ENCODE data around the gene ZAR1L.

The ZAR1L gene

DNA sequence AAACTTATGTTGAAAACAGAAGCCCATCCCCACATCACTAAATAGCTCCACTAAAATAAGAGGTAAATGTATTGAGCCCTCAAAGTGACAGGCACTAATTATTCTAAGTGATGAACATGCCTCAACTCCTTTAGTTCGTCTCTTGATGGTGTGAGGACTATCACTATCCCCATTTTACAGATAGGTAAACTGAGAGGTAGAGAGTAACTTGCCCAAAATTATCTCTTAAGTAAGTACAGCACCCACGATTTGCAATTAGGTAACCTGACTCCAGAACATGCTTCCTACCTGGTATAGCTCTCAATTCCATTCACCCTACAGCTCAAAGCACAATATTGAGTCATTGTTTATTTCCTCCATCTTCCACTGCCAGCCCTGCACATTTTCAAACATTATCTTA lies 12.7 kb downstream of the ZAR1L start:
- H3K4me1 ChIP-seq (ENCODE audit: control insufficient read depth, insufficient read depth, low read length): no peaks in the 10 kb centered on the region
- no peaks in the 10 kb centered on the region for H3K27me3 ChIP-seq (ENCODE audit: control insufficient read depth, insufficient read depth, low read length)
- no peak for DNase-seq (ENCODE audit: low read depth, low spot score)
- no peak overlapping the region for H3K27ac ChIP-seq (ENCODE audit: low read length)
- no CpG with 5 or more reads among the region's 2 CpGs for WGBS (ENCODE audit: insufficient coverage, insufficient read length)
- no peaks in the 10 kb centered on the region for H3K36me3 ChIP-seq (ENCODE audit: control insufficient read depth, insufficient read depth, low read length)
- H3K4me3 ChIP-seq (ENCODE audit: low read length): no peak overlapping the region
- H3K9me3 ChIP-seq (ENCODE audit: control insufficient read depth, insufficient read depth, low read length): no peaks in the 10 kb centered on the region

DNA sequence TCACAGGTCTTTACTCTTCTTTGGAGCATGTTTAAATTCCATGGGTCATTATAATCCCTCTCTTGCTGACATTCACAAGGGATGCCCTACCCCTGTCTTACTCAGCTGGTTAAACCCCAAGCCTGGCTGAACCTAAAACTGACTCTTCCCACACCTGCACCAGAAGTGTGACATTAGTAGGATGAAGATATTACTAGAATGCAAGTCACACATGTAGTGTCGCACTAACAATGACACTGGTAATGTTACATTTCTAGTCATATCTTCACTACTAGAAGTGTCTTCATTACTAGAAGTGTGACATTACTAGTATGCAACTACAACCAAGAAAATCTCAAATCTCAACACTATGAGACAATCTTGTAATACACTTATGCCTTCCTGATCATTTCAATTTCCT lies 14.2 kb downstream of the ZAR1L start:
- WGBS (ENCODE audit: insufficient coverage, insufficient read length): no CpG with 5 or more reads among the region's 1 CpG
- Histone ChIP-seq H3K27me3 (ENCODE audit: control insufficient read depth, insufficient read depth, low read length) (no peaks in the 10 kb centered on the region), H3K36me3 (ENCODE audit: control insufficient read depth, insufficient read depth, low read length) (no peaks in the 10 kb centered on the region)

DNA sequence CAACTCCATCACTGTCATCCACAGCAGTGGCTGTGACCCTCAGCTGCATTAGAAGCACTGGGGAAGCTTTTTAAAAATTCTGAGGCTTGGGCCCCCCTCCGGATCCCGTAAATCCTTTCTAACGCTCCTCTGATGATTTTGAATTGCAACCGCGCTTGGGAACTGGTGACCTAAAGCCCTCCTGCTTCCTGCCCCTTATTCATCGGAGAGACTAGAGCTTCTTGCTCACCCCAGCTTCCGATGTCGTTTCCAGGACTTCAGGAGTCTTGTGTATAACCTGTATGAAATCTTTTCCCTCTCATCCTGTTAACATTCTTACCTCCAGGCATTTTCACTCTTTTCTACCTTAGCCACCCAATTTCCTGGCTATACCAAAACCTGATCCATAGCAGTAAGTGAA lies 14.8 kb downstream of the ZAR1L start:
- DNase-seq (ENCODE audit: low read depth, low spot score): no peak
- Histone ChIP-seq H3K36me3 (ENCODE audit: control insufficient read depth, insufficient read depth, low read length) (no peaks in the 10 kb centered on the region), H3K27ac (ENCODE audit: low read length) (no peak overlapping the region), H3K4me3 (ENCODE audit: low read length) (no peak overlapping the region), H3K4me1 (ENCODE audit: control insufficient read depth, insufficient read depth, low read length) (no peaks in the 10 kb centered on the region), H3K9me3 (ENCODE audit: control insufficient read depth, insufficient read depth, low read length) (no peaks in the 10 kb centered on the region), H3K27me3 (ENCODE audit: control insufficient read depth, insufficient read depth, low read length) (no peaks in the 10 kb centered on the region)
- no CpG with 5 or more reads among the region's 8 CpGs for WGBS (ENCODE audit: insufficient coverage, insufficient read length)

More for the DNA sequence above, 14.2 kb downstream of the ZAR1L start:
- no peak overlapping the region for H3K4me3 ChIP-seq (ENCODE audit: low read length)
- no peak for DNase-seq (ENCODE audit: low read depth, low spot score)
- no peaks in the 10 kb centered on the region for H3K9me3 ChIP-seq (ENCODE audit: control insufficient read depth, insufficient read depth, low read length)
- no peaks in the 10 kb centered on the region for H3K4me1 ChIP-seq (ENCODE audit: control insufficient read depth, insufficient read depth, low read length)
- H3K27ac ChIP-seq (ENCODE audit: low read length): no peak overlapping the region

DNA sequence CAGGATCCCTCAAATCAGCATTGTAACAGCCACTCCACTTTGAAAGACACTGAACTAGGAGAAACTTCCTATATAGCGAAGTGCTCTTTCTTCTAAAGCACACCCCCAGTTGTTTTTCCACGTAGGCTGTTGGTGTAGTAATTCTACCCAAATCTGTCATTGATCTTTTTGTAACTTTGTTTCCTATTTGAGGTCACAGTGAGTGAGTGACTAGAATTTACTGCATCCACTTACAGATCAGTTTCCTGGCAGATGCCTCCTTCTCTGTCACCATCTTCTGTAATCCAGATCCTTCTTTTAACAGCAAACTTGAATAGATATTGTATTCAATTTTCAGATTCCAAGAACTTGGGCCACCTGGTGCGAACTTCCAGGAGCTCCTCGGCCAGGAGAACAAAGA lies 15.3 kb downstream of the ZAR1L start:
- Histone ChIP-seq H3K27ac (ENCODE audit: low read length) (no peak overlapping the region), H3K36me3 (ENCODE audit: control insufficient read depth, insufficient read depth, low read length) (no peaks in the 10 kb centered on the region), H3K4me3 (ENCODE audit: low read length) (no peak overlapping the region), H3K9me3 (ENCODE audit: control insufficient read depth, insufficient read depth, low read length) (no peaks in the 10 kb centered on the region), H3K27me3 (ENCODE audit: control insufficient read depth, insufficient read depth, low read length) (no peaks in the 10 kb centered on the region), H3K4me1 (ENCODE audit: control insufficient read depth, insufficient read depth, low read length) (no peaks in the 10 kb centered on the region)
- no peak for DNase-seq (ENCODE audit: low read depth, low spot score)
- no CpG with 5 or more reads among the region's 4 CpGs for WGBS (ENCODE audit: insufficient coverage, insufficient read length)

DNA sequence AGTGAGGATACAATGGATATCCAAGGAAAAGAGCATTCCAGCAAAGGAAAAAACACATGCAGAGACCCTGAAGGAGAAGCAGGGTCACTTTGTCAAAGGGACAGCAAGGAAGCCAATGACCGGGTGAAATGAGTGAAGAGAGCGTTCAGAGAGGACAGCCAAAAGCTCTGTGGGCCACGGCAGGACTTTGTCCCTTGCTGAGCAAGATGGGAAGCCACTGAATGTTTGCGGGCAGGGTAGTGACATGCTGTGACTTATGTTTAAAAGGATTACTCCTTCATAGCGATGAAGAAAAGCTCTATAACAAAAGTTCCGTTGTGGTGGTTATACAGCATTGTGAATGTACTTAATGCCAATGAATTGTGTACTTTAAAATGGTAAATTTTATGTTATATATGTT lies 16.5 kb downstream of the ZAR1L start:
- H3K27me3 ChIP-seq (ENCODE audit: control insufficient read depth, insufficient read depth, low read length): no peaks in the 10 kb centered on the region
- no CpG with 5 or more reads among the region's 6 CpGs for WGBS (ENCODE audit: insufficient coverage, insufficient read length)
- H3K36me3 ChIP-seq (ENCODE audit: control insufficient read depth, insufficient read depth, low read length): no peaks in the 10 kb centered on the region
- no peak overlapping the region for H3K4me3 ChIP-seq (ENCODE audit: low read length)
- no peak for DNase-seq (ENCODE audit: low read depth, low spot score)
- H3K27ac ChIP-seq (ENCODE audit: low read length): no peak overlapping the region
- no peaks in the 10 kb centered on the region for H3K4me1 ChIP-seq (ENCODE audit: control insufficient read depth, insufficient read depth, low read length)
- H3K9me3 ChIP-seq (ENCODE audit: control insufficient read depth, insufficient read depth, low read length): no peaks in the 10 kb centered on the region

DNA sequence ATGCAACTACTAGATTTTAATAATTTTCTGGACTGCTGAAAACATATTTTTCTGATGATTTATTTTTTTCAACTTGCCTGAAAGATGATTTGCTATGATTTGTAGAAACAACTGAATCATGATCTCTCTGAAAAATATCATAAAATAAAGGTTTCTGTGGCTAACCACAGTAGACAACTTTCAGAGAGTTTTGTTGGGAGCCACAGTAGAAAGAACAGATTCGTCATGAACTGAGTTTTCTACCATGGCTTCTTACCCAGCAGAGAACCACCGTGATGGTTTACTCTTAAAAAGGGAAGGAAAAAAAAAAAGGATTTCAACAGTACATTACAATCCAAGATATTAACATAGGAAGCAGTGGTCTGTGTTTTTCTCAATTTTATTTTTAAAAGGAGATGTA lies 18.0 kb downstream of the ZAR1L start:
- no CpG with 5 or more reads among the region's 2 CpGs for WGBS (ENCODE audit: insufficient coverage, insufficient read length)

DNA sequence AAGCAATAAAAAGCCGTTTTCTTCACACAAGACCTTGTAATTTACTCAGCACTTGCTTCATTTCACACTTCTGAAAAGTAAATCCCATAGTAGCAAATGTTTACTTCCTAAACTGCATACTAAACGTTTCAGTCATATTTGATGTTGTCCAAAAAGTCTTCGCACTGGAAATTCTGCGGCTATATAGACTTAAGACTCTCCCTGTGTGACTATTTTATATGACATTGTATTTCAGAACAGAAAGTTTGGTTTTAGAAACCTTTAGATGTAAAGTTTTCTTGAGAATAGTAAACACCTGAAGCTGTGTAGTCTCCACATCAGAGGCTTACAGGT lies 29.6 kb downstream of the ZAR1L start:
- Histone ChIP-seq H3K27me3 (ENCODE audit: control insufficient read depth, insufficient read depth, low read length) (no peaks in the 10 kb centered on the region), H3K4me3 (ENCODE audit: low read length) (no peak overlapping the region), H3K27ac (ENCODE audit: low read length) (no peak overlapping the region), H3K9me3 (ENCODE audit: control insufficient read depth, insufficient read depth, low read length) (no peaks in the 10 kb centered on the region), H3K4me1 (ENCODE audit: control insufficient read depth, insufficient read depth, low read length) (no peaks in the 10 kb centered on the region), H3K36me3 (ENCODE audit: control insufficient read depth, insufficient read depth, low read length) (no peaks in the 10 kb centered on the region)
- no peak for DNase-seq (ENCODE audit: low read depth, low spot score)
- no CpG with 5 or more reads among the region's 4 CpGs for WGBS (ENCODE audit: insufficient coverage, insufficient read length)

More for the DNA sequence above, 18.0 kb downstream of the ZAR1L start:
- H3K27me3 ChIP-seq (ENCODE audit: control insufficient read depth, insufficient read depth, low read length): no peaks in the 10 kb centered on the region
- no peaks in the 10 kb centered on the region for H3K36me3 ChIP-seq (ENCODE audit: control insufficient read depth, insufficient read depth, low read length)
- H3K9me3 ChIP-seq (ENCODE audit: control insufficient read depth, insufficient read depth, low read length): no peaks in the 10 kb centered on the region
- DNase-seq (ENCODE audit: low read depth, low spot score): no peak
- H3K4me1 ChIP-seq (ENCODE audit: control insufficient read depth, insufficient read depth, low read length): no peaks in the 10 kb centered on the region
- no peak overlapping the region for H3K4me3 ChIP-seq (ENCODE audit: low read length)
- no peak overlapping the region for H3K27ac ChIP-seq (ENCODE audit: low read length)

DNA sequence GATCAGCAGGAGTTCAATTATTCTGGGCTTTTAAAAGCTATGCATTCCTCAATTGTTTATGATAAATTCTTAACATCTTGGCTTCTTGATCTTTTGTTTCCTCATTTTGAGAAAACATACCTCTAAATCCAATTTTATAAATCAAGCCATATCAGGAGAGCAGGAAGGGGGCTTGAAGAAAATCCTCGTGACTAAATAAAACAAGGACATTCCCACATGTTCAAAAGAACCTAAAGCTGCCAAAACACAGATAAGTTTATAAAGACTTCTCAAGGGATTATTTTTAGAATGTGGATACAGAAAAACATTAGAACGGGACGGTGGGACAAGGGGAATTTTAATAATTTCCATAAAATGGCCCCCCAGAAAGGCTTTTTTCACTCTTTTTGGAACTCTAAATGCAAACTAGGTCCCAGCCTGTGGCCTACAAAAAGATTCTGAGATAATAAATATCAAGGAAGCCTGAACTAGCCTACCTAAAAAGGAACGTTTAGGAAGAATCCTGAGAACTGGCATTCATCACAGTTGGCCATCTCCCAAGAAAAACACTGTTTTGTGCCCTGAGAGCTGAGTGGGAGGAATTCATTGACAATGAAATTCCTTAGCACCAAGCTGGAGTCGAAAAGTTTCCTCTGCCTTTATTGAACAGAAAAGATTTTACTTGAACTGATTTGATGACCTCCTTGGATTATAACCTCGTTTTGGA lies 30.1 kb downstream of the ZAR1L start:
- H3K27ac ChIP-seq (ENCODE audit: low read length): no peak overlapping the region
- no CpG with 5 or more reads among the region's 6 CpGs for WGBS (ENCODE audit: insufficient coverage, insufficient read length)

DNA sequence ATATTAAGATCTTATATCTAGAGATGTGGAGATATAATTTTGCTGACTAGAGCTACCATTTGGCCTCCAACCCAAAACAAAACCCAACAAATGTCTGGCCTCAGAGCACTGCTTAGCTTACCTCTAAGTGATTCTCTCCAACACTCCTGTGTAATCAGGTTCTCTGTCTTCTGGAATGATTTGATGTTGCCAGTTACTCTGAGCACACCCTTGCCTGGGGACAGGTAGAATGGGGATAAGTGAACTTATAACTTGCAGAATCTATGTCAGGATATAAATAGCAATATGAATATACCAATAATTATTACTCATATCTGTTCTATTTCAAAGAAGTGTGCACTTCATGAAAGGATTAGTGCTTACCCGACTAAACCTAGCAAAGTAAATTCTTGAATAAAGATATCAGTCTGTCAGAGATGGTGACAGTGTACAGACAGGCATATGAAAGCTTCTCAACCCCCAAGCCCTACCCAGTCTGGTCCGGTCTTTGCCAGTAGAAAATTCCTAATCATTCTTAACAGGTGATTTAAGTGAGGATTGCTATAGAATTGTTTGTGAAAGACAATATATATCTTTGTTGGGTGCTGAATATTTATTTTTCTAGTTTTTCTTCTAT lies 33.0 kb downstream of the ZAR1L start:
- Histone ChIP-seq H3K4me1 (ENCODE audit: control insufficient read depth, insufficient read depth, low read length) (no peaks in the 10 kb centered on the region), H3K27ac (ENCODE audit: low read length) (no peak overlapping the region), H3K36me3 (ENCODE audit: control insufficient read depth, insufficient read depth, low read length) (no peaks in the 10 kb centered on the region), H3K9me3 (ENCODE audit: control insufficient read depth, insufficient read depth, low read length) (no peaks in the 10 kb centered on the region), H3K27me3 (ENCODE audit: control insufficient read depth, insufficient read depth, low read length) (no peaks in the 10 kb centered on the region), H3K4me3 (ENCODE audit: low read length) (no peak overlapping the region)
- WGBS (ENCODE audit: insufficient coverage, insufficient read length): no CpG with 5 or more reads among the region's 2 CpGs
- DNase-seq (ENCODE audit: low read depth, low spot score): no peak

More for the DNA sequence above, 30.1 kb downstream of the ZAR1L start:
- H3K36me3 ChIP-seq (ENCODE audit: control insufficient read depth, insufficient read depth, low read length): no peaks in the 10 kb centered on the region
- no peak for DNase-seq (ENCODE audit: low read depth, low spot score)
- H3K27me3 ChIP-seq (ENCODE audit: control insufficient read depth, insufficient read depth, low read length): no peaks in the 10 kb centered on the region
- H3K9me3 ChIP-seq (ENCODE audit: control insufficient read depth, insufficient read depth, low read length): no peaks in the 10 kb centered on the region
- no peaks in the 10 kb centered on the region for H3K4me1 ChIP-seq (ENCODE audit: control insufficient read depth, insufficient read depth, low read length)
- no peak overlapping the region for H3K4me3 ChIP-seq (ENCODE audit: low read length)

DNA sequence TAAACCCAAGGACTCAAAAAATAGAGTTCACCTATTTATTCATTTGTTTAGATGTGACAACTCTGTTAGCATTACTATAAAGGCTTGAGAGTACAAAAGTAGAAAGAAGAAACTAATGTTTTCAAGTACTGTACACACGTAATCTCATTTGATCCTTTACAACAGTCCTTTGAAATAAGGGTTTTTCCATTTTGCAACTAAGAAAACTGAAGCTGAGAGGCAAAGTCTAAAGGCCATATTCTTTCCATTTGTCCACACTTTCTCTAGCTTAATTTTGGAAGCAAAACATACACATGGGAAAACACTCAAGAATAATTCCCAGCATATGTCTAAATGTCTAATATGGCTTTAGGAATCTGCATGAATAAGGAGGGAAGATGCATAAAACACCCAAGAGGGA lies 34.1 kb downstream of the ZAR1L start:
- Histone ChIP-seq H3K4me3 (ENCODE audit: low read length) (no peak overlapping the region), H3K36me3 (ENCODE audit: control insufficient read depth, insufficient read depth, low read length) (no peaks in the 10 kb centered on the region), H3K27me3 (ENCODE audit: control insufficient read depth, insufficient read depth, low read length) (no peaks in the 10 kb centered on the region), H3K9me3 (ENCODE audit: control insufficient read depth, insufficient read depth, low read length) (no peaks in the 10 kb centered on the region), H3K27ac (ENCODE audit: low read length) (no peak overlapping the region), H3K4me1 (ENCODE audit: control insufficient read depth, insufficient read depth, low read length) (no peaks in the 10 kb centered on the region)
- WGBS (ENCODE audit: insufficient coverage, insufficient read length): no CpG with 5 or more reads among the region's 1 CpG
- no peak for DNase-seq (ENCODE audit: low read depth, low spot score)

DNA sequence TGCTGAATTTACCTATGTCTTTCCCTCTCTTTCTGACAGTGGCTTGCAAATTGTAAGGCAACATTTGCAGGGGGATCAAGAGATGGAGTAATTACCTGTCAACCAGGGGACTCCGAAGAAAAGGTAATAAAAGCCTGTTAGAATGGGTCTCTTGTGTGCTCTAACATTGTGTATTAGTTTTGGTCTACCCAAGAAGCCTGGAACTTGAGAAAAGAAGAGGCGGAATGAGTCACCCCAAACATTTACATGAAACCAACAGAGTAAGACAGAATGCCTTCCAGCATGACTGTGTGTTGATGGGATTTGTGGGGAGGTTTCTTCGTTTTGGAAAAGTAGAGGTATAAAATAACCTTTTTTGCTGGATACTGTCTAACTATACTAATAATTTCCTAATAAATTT lies 36.7 kb downstream of the ZAR1L start:
- H3K27me3 ChIP-seq (ENCODE audit: control insufficient read depth, insufficient read depth, low read length): no peaks in the 10 kb centered on the region
- no peaks in the 10 kb centered on the region for H3K9me3 ChIP-seq (ENCODE audit: control insufficient read depth, insufficient read depth, low read length)
- whole genome bisulfite sequencing (ENCODE audit: insufficient coverage, insufficient read length): no CpG with 5 or more reads among the region's 3 CpGs
- no peaks in the 10 kb centered on the region for H3K4me1 ChIP-seq (ENCODE audit: control insufficient read depth, insufficient read depth, low read length)
- no peak overlapping the region for H3K27ac ChIP-seq (ENCODE audit: low read length)
- no peak overlapping the region for H3K4me3 ChIP-seq (ENCODE audit: low read length)
- DNase-seq (ENCODE audit: low read depth, low spot score): no peak
- no peaks in the 10 kb centered on the region for H3K36me3 ChIP-seq (ENCODE audit: control insufficient read depth, insufficient read depth, low read length)
